Ectodermal cell (in vitro differentiated cells): Measurements from ENCODE around the gene AUTS2.

Experiments
- H3K27ac ChIP-seq: 2 replicates; pipeline ENCODE4 v1.7.0; 2013; ENCODE audit warnings: mild to moderate bottlenecking, low read depth, low read length; ENCODE audit not compliant: insufficient read depth, poor library complexity, severe bottlenecking
- H3K27me3 ChIP-seq: 2 replicates; pipeline ENCODE4 v1.7.0; 2013; ENCODE audit warnings: mild to moderate bottlenecking, low read length; ENCODE audit not compliant: insufficient read depth, control insufficient read depth, poor library complexity, severe bottlenecking
- H3K36me3 ChIP-seq: one replicate; pipeline ENCODE4 v1.7.0; 2013; ENCODE audit warnings: low read length; ENCODE audit not compliant: control insufficient read depth, insufficient read depth
- H3K4me1 ChIP-seq: one replicate; pipeline ENCODE4 v1.7.0; 2013; ENCODE audit warnings: low read length; ENCODE audit not compliant: control insufficient read depth, insufficient read depth
- H3K4me3 ChIP-seq: 2 replicates; pipeline ENCODE4 v1.7.0; 2013; ENCODE audit warnings: low read depth, low read length, control low read depth; ENCODE audit not compliant: insufficient read depth
- H3K9me3 ChIP-seq: 2 replicates; pipeline ENCODE4 v1.7.0; 2013; ENCODE audit warnings: mild to moderate bottlenecking, low read length, moderate library complexity; ENCODE audit not compliant: control insufficient read depth
- WGBS, 2 experiments: methylation state at CpG; one replicate each; pipeline ENCODE4 v1.1.7; 2013; ENCODE audit warnings: missing lambda C conversion rate in 2 of 2; 5-methylcytosine and 5-hydroxymethylcytosine counted together

The AUTS2 gene

DNA sequence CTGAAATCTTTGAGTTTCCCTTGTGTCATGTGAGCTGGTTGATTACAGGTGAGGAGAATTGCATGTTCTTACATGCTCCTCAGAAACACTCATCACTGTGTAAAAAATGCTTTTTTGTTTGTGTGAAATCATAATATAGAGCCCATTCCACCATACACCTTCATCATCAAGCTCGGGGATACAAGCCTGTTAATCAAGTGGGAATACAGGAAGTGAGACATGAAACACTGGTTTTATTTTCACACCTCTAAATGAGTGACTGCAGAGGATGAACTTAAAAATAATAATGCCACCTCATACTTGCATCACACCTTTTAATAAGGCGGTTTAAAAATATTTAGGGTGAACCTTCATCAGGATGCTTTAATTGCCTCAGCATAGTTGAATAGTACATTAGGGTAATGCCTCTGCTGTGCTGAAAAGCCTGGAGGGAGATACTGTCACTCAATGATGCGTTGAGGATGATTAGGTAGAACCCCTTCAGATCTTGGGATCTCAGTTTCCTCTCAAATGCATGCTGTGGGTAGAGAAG, 164.6 kb downstream of the AUTS2 start:
- H3K9me3 ChIP-seq, result no peaks in the 10 kb centered on the region
- no peak overlapping the region for H3K4me3 ChIP-seq
- WGBS, 2 experiments, result 97 to 99% methylated on average over 3 of the region's 3 CpGs
- H3K27me3 ChIP-seq, result no peaks in the 10 kb centered on the region
- no peaks in the 10 kb centered on the region for H3K36me3 ChIP-seq
- peaks cover 26% of the 10 kb centered on the region for H3K4me1 ChIP-seq
- H3K27ac ChIP-seq, result no peak overlapping the region

- Histone ChIP-seq H3K4me1 (peaks cover 22% of the 10 kb centered on the region), H3K27ac (no peak overlapping the region), H3K36me3 (no peaks in the 10 kb centered on the region), H3K27me3 (no peaks in the 10 kb centered on the region), H3K4me3 (no peak overlapping the region), H3K9me3 (no peaks in the 10 kb centered on the region)
- WGBS, 2 experiments, result 90 to 94% methylated on average over 2 to 3 of the region's 3 CpGs
Measured at GRCh38 chr7:69763513-69763912, 165.2 kb downstream of the AUTS2 start.

DNA sequence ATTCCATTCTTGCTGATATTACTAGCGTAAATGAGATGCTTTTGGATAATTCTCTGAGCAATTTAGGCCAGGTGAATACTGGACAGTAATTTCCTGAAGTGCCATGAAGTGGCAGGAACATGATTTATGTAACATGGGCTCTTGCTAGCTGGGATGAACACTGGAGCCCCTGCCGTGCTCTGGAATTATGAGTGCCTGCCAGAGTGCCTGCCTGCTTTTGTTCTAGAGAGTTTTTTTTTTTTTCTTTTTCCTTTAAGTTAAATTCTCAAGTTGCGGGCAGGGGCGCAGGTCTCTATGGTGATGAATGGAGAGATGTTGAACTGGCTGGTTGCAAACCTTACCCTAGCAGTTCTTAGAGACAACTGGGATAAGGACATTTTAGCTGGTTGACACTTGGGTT, 165.9 kb downstream of the AUTS2 start:
- no peak overlapping the region for H3K27ac ChIP-seq
- no peak overlapping the region for H3K4me3 ChIP-seq
- no peaks in the 10 kb centered on the region for H3K27me3 ChIP-seq
- H3K36me3 ChIP-seq, result no peaks in the 10 kb centered on the region
- no peaks in the 10 kb centered on the region for H3K9me3 ChIP-seq
- WGBS, 2 experiments, result 78 to 81% methylated on average over 4 of the region's 4 CpGs
- peaks cover 19% of the 10 kb centered on the region for H3K4me1 ChIP-seq

- Histone ChIP-seq H3K9me3 (no peaks in the 10 kb centered on the region), H3K27ac (no peak overlapping the region), H3K4me1 (peaks cover 19% of the 10 kb centered on the region), H3K36me3 (no peaks in the 10 kb centered on the region), H3K27me3 (no peaks in the 10 kb centered on the region), H3K4me3 (no peak overlapping the region)
- WGBS, 2 experiments, result 93 to 95% methylated on average over 2 of the region's 2 CpGs
Measured at GRCh38 chr7:69764681-69765080, 166.4 kb downstream of the AUTS2 start.

DNA sequence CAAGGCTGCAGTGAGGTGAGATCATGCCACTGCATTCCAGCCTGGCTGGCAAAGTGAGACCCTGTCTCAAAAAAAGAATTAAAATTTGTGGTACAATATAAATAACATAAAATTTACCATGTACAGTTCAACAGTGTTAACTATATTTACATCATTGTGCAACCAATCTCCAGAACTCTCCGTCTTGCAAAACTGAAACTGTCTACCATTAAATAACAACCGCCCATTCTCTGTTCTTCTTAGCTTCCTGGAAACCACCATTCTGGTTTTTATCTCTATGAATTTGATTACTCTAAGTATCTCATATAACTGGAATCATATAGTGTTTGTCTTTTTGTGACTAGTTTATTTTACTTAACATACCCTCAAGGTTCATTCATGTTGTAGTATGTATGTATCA, 167.6 kb downstream of the AUTS2 start:
- H3K27ac ChIP-seq, result no peak overlapping the region
- no peaks in the 10 kb centered on the region for H3K27me3 ChIP-seq
- H3K9me3 ChIP-seq, result no peaks in the 10 kb centered on the region
- peaks cover 19% of the 10 kb centered on the region for H3K4me1 ChIP-seq
- WGBS, 2 experiments, result 96 to 97% methylated on average over 2 of the region's 2 CpGs
- no peak overlapping the region for H3K4me3 ChIP-seq
- no peaks in the 10 kb centered on the region for H3K36me3 ChIP-seq

DNA sequence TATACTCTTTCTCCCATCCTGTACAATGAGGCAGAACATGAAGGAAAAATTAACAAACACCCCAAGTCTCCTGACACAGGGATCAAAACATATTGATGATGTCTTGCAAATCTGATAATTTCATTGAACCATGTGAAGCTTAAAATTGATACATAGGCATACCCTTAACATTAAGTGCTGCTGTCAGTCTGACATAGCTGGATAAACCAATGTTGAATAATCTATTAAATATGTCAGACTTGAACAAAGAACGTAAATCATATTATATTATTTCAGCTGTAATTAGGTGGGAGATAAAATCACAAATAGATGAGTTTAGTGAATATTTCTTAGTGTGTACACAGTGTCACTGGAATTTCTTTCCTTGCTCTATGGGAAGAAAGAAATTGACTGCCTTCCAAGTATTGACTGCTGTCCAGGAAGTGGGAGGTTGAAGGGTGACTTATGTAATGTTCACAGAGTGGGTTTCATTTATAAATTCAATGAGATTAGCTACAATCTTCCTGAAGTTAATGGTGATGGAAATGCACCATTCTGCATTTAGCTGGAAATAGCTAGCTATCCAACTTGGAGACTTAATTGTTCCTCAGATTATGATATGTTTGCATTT, 170.8 kb downstream of the AUTS2 start:
- Histone ChIP-seq H3K4me1 (peaks cover 10% of the 10 kb centered on the region), H3K4me3 (no peak overlapping the region), H3K9me3 (no peaks in the 10 kb centered on the region), H3K27ac (no peak overlapping the region), H3K36me3 (no peaks in the 10 kb centered on the region), H3K27me3 (no peaks in the 10 kb centered on the region)
- 100% methylated on average over 1 of the region's 1 CpG; no CpG with 5 or more reads in 1 of the 2 experiments for WGBS, 2 experiments

- no peaks in the 10 kb centered on the region for H3K27me3 ChIP-seq
- WGBS, 2 experiments, result 97 to 98% methylated on average over 1 of the region's 1 CpG
- H3K4me1 ChIP-seq, result peaks cover 3% of the 10 kb centered on the region
- H3K9me3 ChIP-seq, result no peaks in the 10 kb centered on the region
- H3K36me3 ChIP-seq, result no peaks in the 10 kb centered on the region
- no peak overlapping the region for H3K27ac ChIP-seq
- H3K4me3 ChIP-seq, result no peak overlapping the region
Measured at GRCh38 chr7:69769826-69770225, 171.6 kb downstream of the AUTS2 start.

- WGBS, 2 experiments, result 88 to 94% methylated on average over 5 to 6 of the region's 6 CpGs
Measured at GRCh38 chr7:69770613-69771012, 172.3 kb downstream of the AUTS2 start.

DNA sequence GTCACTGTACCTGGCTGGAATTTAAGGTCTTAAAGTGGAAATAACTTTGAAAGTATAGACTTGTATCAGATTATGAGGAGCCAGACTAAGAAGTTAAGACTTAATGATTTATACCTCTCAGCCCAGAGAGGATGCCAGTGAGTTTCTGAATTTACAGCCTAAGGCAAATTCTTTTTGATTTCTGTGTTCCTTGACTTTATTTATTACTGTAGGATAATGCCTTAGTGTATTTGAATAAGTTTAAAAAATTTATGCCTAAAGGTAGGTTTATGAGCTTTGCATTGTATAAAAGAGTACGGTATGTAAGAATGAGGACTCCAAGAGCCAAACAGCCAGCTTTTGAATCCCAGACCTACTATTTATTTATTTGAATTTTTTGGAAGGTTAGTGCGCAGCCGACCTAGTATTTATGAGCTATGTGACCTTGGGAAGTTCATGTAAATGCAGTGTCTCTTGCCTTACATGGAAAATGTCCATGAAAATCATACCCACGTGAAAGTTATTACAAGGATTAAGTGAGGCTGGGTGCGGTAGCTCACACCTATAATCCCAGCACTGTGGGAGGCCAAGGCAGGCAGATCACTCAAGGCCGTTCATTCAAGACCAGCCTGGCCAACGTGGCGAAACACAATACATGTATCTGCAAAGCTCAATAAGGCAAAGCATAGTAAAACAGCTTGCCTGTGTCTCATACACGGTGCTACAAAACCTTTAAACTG, 174.6 kb downstream of the AUTS2 start:
- no peaks in the 10 kb centered on the region for H3K27me3 ChIP-seq
- H3K9me3 ChIP-seq, result no peaks in the 10 kb centered on the region
- no peaks in the 10 kb centered on the region for H3K4me1 ChIP-seq
- no peak overlapping the region for H3K27ac ChIP-seq
- 77 to 78% methylated on average over 9 of the region's 9 CpGs for WGBS, 2 experiments
- H3K36me3 ChIP-seq, result no peaks in the 10 kb centered on the region
- no peak overlapping the region for H3K4me3 ChIP-seq

More at GRCh38 chr7:69770613-69771012, 172.3 kb downstream of the AUTS2 start:
- Histone ChIP-seq H3K27ac (no peak overlapping the region), H3K4me1 (no peaks in the 10 kb centered on the region), H3K9me3 (no peaks in the 10 kb centered on the region), H3K4me3 (no peak overlapping the region), H3K36me3 (no peaks in the 10 kb centered on the region), H3K27me3 (no peaks in the 10 kb centered on the region)

GRCh38 chr7:69773535-69774225, 175.4 kb downstream of the AUTS2 start:
- Histone ChIP-seq H3K4me1 (no peaks in the 10 kb centered on the region), H3K9me3 (no peaks in the 10 kb centered on the region), H3K36me3 (no peaks in the 10 kb centered on the region), H3K4me3 (no peak overlapping the region), H3K27ac (no peak overlapping the region), H3K27me3 (no peaks in the 10 kb centered on the region)
- WGBS, 2 experiments, result 90 to 93% methylated on average over 9 of the region's 9 CpGs
